Activated CD8-positive, alpha-beta T cell treated with anti-CD3 and anti-CD28 coated beads for 36 hours (primary cell): ENCODE measurements around the gene INSM1. TPM values are rescaled to one million over a fixed set of nuclear protein-coding genes. Genes with fewer than 3 reads are reported as not detected.

Experiments used
- ATAC-seq: fragments of 200-7000 bp; cut with Tn5 transposase; one replicate; pipeline ENCODE4 v1.10.0; 2021; ENCODE audit warnings: mild to moderate bottlenecking, moderate library complexity
- CTCF ChIA-PET: fragments of 350-600 bp; sonication (Branson Sonifier 250); formaldehyde crosslinking; loops from one replicate; lab custom pipeline; 2021; ENCODE audit warnings: antibody characterized with exemption; lab: Charles Lee
- POLR2A ChIA-PET: fragments of 350-600 bp; sonication (Branson Sonifier 250); formaldehyde crosslinking; loops from one replicate; lab custom pipeline; 2021; ENCODE audit warnings: antibody characterized with exemption; lab: Charles Lee
- DNase-seq: peaks from one replicate; pipeline ENCODE4 v3.0.0-alpha.2; 2020
- H3K27ac Mint-ChIP-seq: one replicate; pipeline ENCODE4 v1.8.0; 2021; ENCODE audit warnings: mild to moderate bottlenecking, mixed read lengths
- H3K27me3 Mint-ChIP-seq: one replicate; pipeline ENCODE4 v1.8.0; 2021; ENCODE audit warnings: mixed read lengths
- H3K36me3 Mint-ChIP-seq: one replicate; pipeline ENCODE4 v1.8.0; 2021; ENCODE audit warnings: low read depth, mixed read lengths
- H3K4me1 Mint-ChIP-seq: one replicate; pipeline ENCODE4 v1.8.0; 2021; ENCODE audit warnings: low read depth, mixed read lengths
- H3K4me3 Mint-ChIP-seq: one replicate; pipeline ENCODE4 v1.8.0; 2021; ENCODE audit warnings: mild to moderate bottlenecking, moderate library complexity, mixed read lengths
- H3K9me3 Mint-ChIP-seq: one replicate; pipeline ENCODE4 v1.8.0; 2021; ENCODE audit warnings: mixed read lengths
- intact Hi-C: fragments of 100-400 bp; cut with micrococcal nuclease; formaldehyde crosslinking; loops from one replicate; pipeline ENCODE4 v1.10.0; 2022
- total RNA-seq, 2 experiments: library from RNA; stranded (reverse); gene quantifications; one replicate each; pipeline ENCODE4 v1.2.3, GENCODE V29; 2021
- TF ChIP-seq, protein P1 (sequence below): fragments of 200-600 bp; IDR thresholded peaks from one replicate; pipeline ENCODE4 v1.8.0; 2022; ENCODE audit warnings: antibody characterized with exemption, mild to moderate bottlenecking

INSM1 gene
- total RNA-seq, 2 experiments from 2014 or later: 0.76 to 0.99 TPM

DNA sequence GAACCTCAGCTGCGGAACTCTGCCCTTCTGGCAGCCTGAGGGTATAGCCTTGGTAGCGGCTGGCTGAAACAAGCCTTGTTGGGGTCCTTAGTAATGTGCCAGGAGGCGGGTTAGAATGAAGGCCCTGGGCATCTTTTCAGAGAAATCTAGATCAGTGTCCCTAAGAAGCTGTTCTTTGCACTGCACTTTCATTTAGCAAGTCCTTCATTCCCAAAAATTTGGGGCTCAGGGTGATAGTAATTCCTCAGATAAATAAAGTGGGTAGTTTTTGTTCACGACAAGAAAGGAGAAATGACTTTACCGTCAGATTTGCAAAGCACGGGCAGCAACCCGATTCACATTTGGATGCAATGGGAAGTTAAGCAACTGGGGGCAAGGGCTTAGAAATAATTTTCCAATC lies 3.2 kb downstream of the INSM1 start:
- Mint-ChIP-seq H3K4me1 (peaks cover 10% of the 10 kb centered on the region), H3K36me3 (no peaks in the 10 kb centered on the region), H3K4me3 (no peak overlapping the region), H3K9me3 (no peaks in the 10 kb centered on the region), H3K27me3 (peaks cover 65% of the 10 kb centered on the region), H3K27ac (no peak overlapping the region)
- intact Hi-C loops: no loop called here
- CTCF ChIA-PET: interaction anchor here (1.2 kb wide), 1 partner anchor 10 kb away, joined by 4 read pairs; no protein-coding TSS in a partner anchor
- POLR2A ChIA-PET: interaction anchor here (0.6 kb wide), 1 partner anchor 335 kb away, joined by 3 read pairs; no protein-coding TSS in a partner anchor
- TF ChIP-seq, protein P1, sequence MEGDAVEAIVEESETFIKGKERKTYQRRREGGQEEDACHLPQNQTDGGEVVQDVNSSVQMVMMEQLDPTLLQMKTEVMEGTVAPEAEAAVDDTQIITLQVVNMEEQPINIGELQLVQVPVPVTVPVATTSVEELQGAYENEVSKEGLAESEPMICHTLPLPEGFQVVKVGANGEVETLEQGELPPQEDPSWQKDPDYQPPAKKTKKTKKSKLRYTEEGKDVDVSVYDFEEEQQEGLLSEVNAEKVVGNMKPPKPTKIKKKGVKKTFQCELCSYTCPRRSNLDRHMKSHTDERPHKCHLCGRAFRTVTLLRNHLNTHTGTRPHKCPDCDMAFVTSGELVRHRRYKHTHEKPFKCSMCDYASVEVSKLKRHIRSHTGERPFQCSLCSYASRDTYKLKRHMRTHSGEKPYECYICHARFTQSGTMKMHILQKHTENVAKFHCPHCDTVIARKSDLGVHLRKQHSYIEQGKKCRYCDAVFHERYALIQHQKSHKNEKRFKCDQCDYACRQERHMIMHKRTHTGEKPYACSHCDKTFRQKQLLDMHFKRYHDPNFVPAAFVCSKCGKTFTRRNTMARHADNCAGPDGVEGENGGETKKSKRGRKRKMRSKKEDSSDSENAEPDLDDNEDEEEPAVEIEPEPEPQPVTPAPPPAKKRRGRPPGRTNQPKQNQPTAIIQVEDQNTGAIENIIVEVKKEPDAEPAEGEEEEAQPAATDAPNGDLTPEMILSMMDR: no peak
- DNase-seq: no peak
- no peak for ATAC-seq

DNA sequence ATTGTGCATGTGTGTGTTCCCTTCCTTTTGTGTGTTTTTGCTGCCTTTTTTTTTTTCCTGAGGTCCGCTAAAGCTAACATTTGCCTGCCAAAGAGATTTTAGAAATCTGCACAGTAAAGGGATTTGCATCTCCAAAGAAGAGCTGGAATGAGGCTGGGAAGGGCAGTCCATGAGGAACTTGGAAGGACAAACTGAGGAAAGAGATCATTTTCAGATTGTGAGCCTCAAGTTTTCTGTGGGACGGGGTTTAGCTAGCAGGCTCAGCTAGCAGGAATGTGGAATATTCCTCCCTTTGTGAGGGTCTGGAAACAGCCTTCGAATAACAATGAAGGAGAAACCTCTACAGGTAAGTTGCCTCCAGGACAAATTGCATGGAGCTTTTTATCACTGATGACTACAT lies 3.8 kb downstream of the INSM1 start:
- H3K36me3 Mint-ChIP-seq: no peaks in the 10 kb centered on the region
- H3K27me3 Mint-ChIP-seq: peaks cover 60% of the 10 kb centered on the region
- TF ChIP-seq, protein P1: no peak
- ATAC-seq: no peak
- no peak overlapping the region for H3K4me3 Mint-ChIP-seq
- intact Hi-C loops: no loop called here
- ChIA-PET POLR2A (no interaction called here), CTCF (interaction anchor here (1.2 kb wide), 1 partner anchor 11 kb away, joined by 4 read pairs; no protein-coding TSS in a partner anchor)
- DNase-seq: no peak
- peaks cover 8% of the 10 kb centered on the region for H3K4me1 Mint-ChIP-seq
- H3K27ac Mint-ChIP-seq: no peak overlapping the region
- H3K9me3 Mint-ChIP-seq: no peaks in the 10 kb centered on the region

DNA sequence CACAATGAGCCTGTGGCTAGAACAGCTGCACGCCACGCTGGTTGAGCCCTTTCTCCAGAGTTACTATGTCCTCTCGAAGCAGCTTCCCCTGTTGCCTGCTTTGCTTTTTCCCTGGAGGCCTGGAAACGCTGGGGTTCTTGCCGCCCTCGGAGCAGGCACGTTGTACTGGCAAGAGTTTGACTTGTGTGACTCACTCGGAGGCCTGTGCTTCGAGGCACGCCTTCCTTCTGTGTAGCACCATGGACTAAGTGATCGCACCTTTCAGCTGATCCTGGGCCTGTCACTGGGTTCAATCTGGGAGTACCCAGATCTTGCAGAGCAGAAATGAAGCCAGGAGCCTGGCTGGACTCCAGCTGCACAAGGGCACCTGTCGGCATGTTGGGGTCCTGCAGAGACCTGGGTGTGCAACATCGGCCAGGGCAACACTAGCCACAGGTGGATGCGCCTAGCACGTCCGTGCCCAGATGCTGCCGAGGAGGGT lies 5.2 kb downstream of the INSM1 start:
- Mint-ChIP-seq H3K4me1 (peaks cover 3% of the 10 kb centered on the region), H3K4me3 (no peak overlapping the region), H3K27me3 (peaks cover 52% of the 10 kb centered on the region), H3K36me3 (no peaks in the 10 kb centered on the region), H3K27ac (no peak overlapping the region), H3K9me3 (no peaks in the 10 kb centered on the region)
- ChIA-PET POLR2A (no interaction called here), CTCF (interaction anchor here (1.0 kb wide), 1 partner anchor 451 kb away, joined by 3 read pairs; no protein-coding TSS in a partner anchor)
- TF ChIP-seq, protein P1: no peak
- intact Hi-C loops: no loop called here
- no peak for DNase-seq
- no peak for ATAC-seq

DNA sequence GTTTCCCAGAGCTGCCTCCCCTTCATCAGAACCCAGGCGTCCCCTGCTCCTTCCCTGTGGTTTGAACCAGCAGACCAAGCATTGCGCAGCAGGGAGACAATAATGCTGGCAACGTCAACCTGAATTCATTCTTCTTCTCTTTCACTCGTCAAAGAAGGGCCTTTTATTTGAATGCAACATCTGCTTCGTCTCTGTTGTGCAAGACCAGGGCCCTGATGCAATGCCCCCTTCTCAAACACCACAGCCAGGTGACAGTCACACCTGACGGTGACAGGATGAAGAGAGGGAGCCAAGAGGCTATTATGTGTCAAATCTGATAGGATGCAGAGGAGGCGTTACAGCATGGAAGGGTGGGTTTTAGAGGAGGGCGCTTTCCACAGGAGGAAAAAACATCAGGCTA lies 8.0 kb downstream of the INSM1 start:
- DNase-seq (no peak), ATAC-seq (no peak)
- TF ChIP-seq, protein P1: no peak
- POLR2A ChIA-PET: no interaction called here
- intact Hi-C loops: no loop called here
- Mint-ChIP-seq H3K9me3 (no peaks in the 10 kb centered on the region), H3K4me1 (no peaks in the 10 kb centered on the region), H3K27me3 (peaks cover 42% of the 10 kb centered on the region), H3K36me3 (no peaks in the 10 kb centered on the region), H3K4me3 (no peak overlapping the region), H3K27ac (no peak overlapping the region)
- CTCF ChIA-PET: no interaction called here

DNA sequence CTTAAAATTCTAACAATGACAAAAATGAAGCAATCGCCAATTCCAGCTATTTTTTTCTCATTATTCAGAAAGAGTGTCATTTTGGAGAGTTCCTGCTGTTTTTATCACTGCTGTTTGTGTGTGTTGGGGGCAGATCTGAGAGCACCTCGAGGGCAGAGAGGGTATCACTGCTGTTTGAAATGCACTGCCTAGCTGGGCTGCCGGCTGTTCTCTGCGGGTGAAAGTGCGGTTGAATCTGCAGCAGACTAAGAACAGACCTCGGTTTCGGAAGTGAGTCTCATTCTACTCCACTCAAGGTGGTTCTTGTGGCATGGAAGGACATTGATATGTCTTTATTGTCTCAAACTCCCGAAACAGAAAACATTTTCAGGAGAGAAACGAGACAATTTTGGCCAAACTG lies 18.3 kb downstream of the INSM1 start:
- H3K9me3 Mint-ChIP-seq: no peaks in the 10 kb centered on the region
- no peak for DNase-seq

More for the DNA sequence above, 18.3 kb downstream of the INSM1 start:
- no peak for ATAC-seq
- intact Hi-C loops: no loop called here
- Mint-ChIP-seq H3K4me1 (no peaks in the 10 kb centered on the region), H3K4me3 (no peak overlapping the region), H3K27me3 (peaks cover 2% of the 10 kb centered on the region), H3K36me3 (peaks cover 2% of the 10 kb centered on the region), H3K27ac (no peak overlapping the region)
- POLR2A ChIA-PET: no interaction called here
- CTCF ChIA-PET: no interaction called here
- TF ChIP-seq, protein P1: no peak
